GM20000 (cell line): ENCODE results near the gene RPS6KA5.
"Not testable (repeated sequence)": the region's sequence is repeated elsewhere in the genome, so short reads cannot be mapped to it uniquely, and the experiment has no call there.

Experiments
- DNase-seq: peaks from one replicate; pipeline ENCODE4 v3.0.0; 2012; ENCODE audit warnings: low spot score
- CTCF ChIP-seq: IDR thresholded peaks from 2 replicates; pipeline ENCODE4 v1.5.1; 2012; ENCODE audit warnings: mild to moderate bottlenecking, control low read depth; ENCODE audit errors: extremely low read depth, missing control alignments

Gene RPS6KA5

GRCh38 chr14:90983560-90983959 lies 76.9 kb downstream of the RPS6KA5 start:
- TF ChIP-seq CTCF, result no peak
- DNase-seq, result no peak

GRCh38 chr14:90981636-90982035 lies 78.8 kb downstream of the RPS6KA5 start:
- DNase-seq, result no peak
- no peak for TF ChIP-seq CTCF

GRCh38 chr14:90980636-90981035 lies 79.8 kb downstream of the RPS6KA5 start:
- not testable (repeated sequence) for DNase-seq

- TF ChIP-seq CTCF, result no peak
- DNase-seq, result no peak
Observed at GRCh38 chr14:90979515-90979914, 80.9 kb downstream of the RPS6KA5 start.

- no peak for DNase-seq
- no peak for TF ChIP-seq CTCF
Observed at GRCh38 chr14:90976101-90976500, 84.3 kb downstream of the RPS6KA5 start.

GRCh38 chr14:90971687-90972086 lies 88.8 kb downstream of the RPS6KA5 start:
- no peak for DNase-seq
- no peak for TF ChIP-seq CTCF

- DNase-seq, result peak; percentile 20
- TF ChIP-seq CTCF, result no peak
Observed at GRCh38 chr14:90970167-90970600, 90.3 kb downstream of the RPS6KA5 start.

GRCh38 chr14:90969531-90970166 lies 90.8 kb downstream of the RPS6KA5 start:
- no peak for DNase-seq
- TF ChIP-seq CTCF, result no peak
